B cell (primary cell): ENCODE data around the gene TOMM40L. TPM values are rescaled to one million over a fixed set of nuclear protein-coding genes. Genes with fewer than 3 reads are reported as not detected.

Experiments
- ATAC-seq: fragments of 200-7000 bp; cut with Tn5 transposase; one replicate; pipeline ENCODE4 v1.10.0; 2021; ENCODE audit warnings: low read depth, mild to moderate bottlenecking, moderate number of reproducible peaks, moderate library complexity
- CTCF ChIA-PET: fragments of 350-600 bp; sonication (Branson Sonifier 250); formaldehyde crosslinking; loops from one replicate; lab custom pipeline; 2021; ENCODE audit warnings: antibody characterized with exemption, inconsistent platforms; lab: Charles Lee
- POLR2A ChIA-PET: fragments of 350-600 bp; sonication (Branson Sonifier 250); formaldehyde crosslinking; loops from one replicate; lab custom pipeline; 2021; ENCODE audit warnings: antibody characterized with exemption; lab: Charles Lee
- DNase-seq: peaks from one replicate; pipeline ENCODE4 v3.0.0; 2013
- H2AFZ ChIP-seq: 2 replicates; pipeline ENCODE4 v1.6.1; 2012; ENCODE audit warnings: mild to moderate bottlenecking, low read depth, low read length; ENCODE audit not compliant: insufficient read depth, poor library complexity, severe bottlenecking
- H3K27ac ChIP-seq, 2 donors: 1 replicate in 1 of 2; 2 replicates in 1 of 2; pipeline ENCODE4 v1.5.1; 2012 to 2013; ENCODE audit warnings: low read length in 2 of 2, mild to moderate bottlenecking in 2 of 2, moderate library complexity in 1 of 2
- H3K27me3 ChIP-seq, 4 experiments: fragments of 200-600 bp in 1 of 4; sonication (generic) in 1 of 4; replicated peaks in 1 of 4; 1 replicate in 2 of 4; 2 replicates in 2 of 4; pipeline versions ENCODE4 v1.6.1 to v1.7.0; 2013 to 2016; ENCODE audit warnings: low read length in 3 of 4, mild to moderate bottlenecking in 2 of 4, mixed read lengths in 1 of 4, moderate library complexity in 1 of 4; ENCODE audit not compliant: insufficient read depth in 4 of 4, control insufficient read depth in 3 of 4; ENCODE audit errors: control extremely low read depth in 1 of 4
- H3K36me3 ChIP-seq, 2 experiments: replicated peaks in 1 of 2; 1 replicate in 1 of 2; 2 replicates in 1 of 2; pipeline versions ENCODE4 v1.6.1 to v1.7.1; 2013; ENCODE audit warnings: low read length in 1 of 2; ENCODE audit not compliant: insufficient read depth in 2 of 2, control insufficient read depth in 1 of 2; ENCODE audit errors: control extremely low read depth in 1 of 2, extremely low read depth in 1 of 2
- H3K4me1 ChIP-seq, 2 donors: fragments of 200-600 bp in 1 of 2; sonication (generic) in 1 of 2; 1 replicate in 1 of 2; 2 replicates in 1 of 2; pipeline versions ENCODE4 v1.5.1 to v1.6.1; 2013 to 2017; ENCODE audit warnings: low read length in 2 of 2; ENCODE audit not compliant: control insufficient read depth in 2 of 2, insufficient read depth in 2 of 2
- H3K4me2 ChIP-seq: replicated peaks from 2 replicates; pipeline ENCODE3; 2012; ENCODE audit warnings: mild to moderate bottlenecking, low read depth, low read length; ENCODE audit not compliant: poor library complexity, severe bottlenecking
- H3K4me3 ChIP-seq, 5 experiments: fragments of 200-600 bp in 1 of 5; sonication (generic) in 1 of 5; 1 replicate in 3 of 5; 2 replicates in 2 of 5; pipeline versions ENCODE4 v1.5.1 to v1.7.0; 2011 to 2016; ENCODE audit warnings: low read length in 4 of 5, mild to moderate bottlenecking in 4 of 5, low read depth in 2 of 5, control low read depth in 1 of 5, moderate library complexity in 1 of 5; ENCODE audit not compliant: insufficient read depth in 1 of 5; ENCODE audit errors: control extremely low read depth in 1 of 5, extremely low read depth in 1 of 5
- H3K79me2 ChIP-seq: fragments of 200-600 bp; sonication (generic); one replicate; pipeline ENCODE4 v1.6.0; 2016; ENCODE audit warnings: low read length; ENCODE audit not compliant: control insufficient read depth, insufficient read depth
- H3K9ac ChIP-seq: fragments of 200-600 bp; sonication (generic); 2 replicates; pipeline ENCODE4 v1.6.1; 2017; ENCODE audit warnings: mild to moderate bottlenecking, low read length, moderate library complexity
- H3K9me3 ChIP-seq, 3 donors: one replicate each; pipeline versions ENCODE4 v1.6.1 to v1.7.1; 2013; ENCODE audit warnings: low read length in 2 of 3; ENCODE audit not compliant: control insufficient read depth in 2 of 3, insufficient read depth in 1 of 3; ENCODE audit errors: control extremely low read depth in 1 of 3
- H4K20me1 ChIP-seq: 2 replicates; pipeline ENCODE4 v1.6.0; 2012; ENCODE audit warnings: mild to moderate bottlenecking, low read length; ENCODE audit not compliant: insufficient read depth, control insufficient read depth, poor library complexity, severe bottlenecking
- H3K27ac Mint-ChIP-seq: one replicate; pipeline ENCODE4 v1.8.0; 2021; ENCODE audit warnings: mixed read lengths
- H3K27me3 Mint-ChIP-seq: one replicate; pipeline ENCODE4 v1.8.0; 2021; ENCODE audit warnings: mixed read lengths
- H3K4me1 Mint-ChIP-seq: one replicate; pipeline ENCODE4 v1.8.0; 2021; ENCODE audit warnings: mixed read lengths
- H3K4me3 Mint-ChIP-seq: one replicate; pipeline ENCODE4 v1.8.0; 2021; ENCODE audit warnings: mixed read lengths
- H3K9me3 Mint-ChIP-seq: one replicate; pipeline ENCODE4 v1.8.0; 2022; ENCODE audit warnings: mixed read lengths; ENCODE audit not compliant: insufficient read depth
- EZH2 ChIP-seq: IDR thresholded peaks from 2 replicates; pipeline ENCODE4 v1.6.1; 2012; ENCODE audit warnings: borderline replicate concordance, low read depth, mild to moderate bottlenecking, moderate library complexity, low read length; ENCODE audit not compliant: insufficient read depth, poor library complexity, severe bottlenecking
- WGBS: methylation state at CpG from one replicate; pipeline ENCODE4 v1.1.5; 2013; ENCODE audit warnings: missing lambda C conversion rate; ENCODE audit not compliant: insufficient coverage; 5-methylcytosine and 5-hydroxymethylcytosine counted together
- intact Hi-C: fragments of 100-400 bp; cut with micrococcal nuclease; formaldehyde crosslinking; loops from one replicate; pipeline ENCODE4 v1.10.0; 2022
- polyA plus RNA-seq: library from polyadenylated mRNA; depleted of rRNA; stranded (reverse); fragments of >200 nt; gene quantifications from 2 replicates; pipeline ENCODE4 v1.2.3, GENCODE V29; 2012
- total RNA-seq, 2 donors: library from RNA; stranded (reverse); fragments of 120-200 nt in 1 of 2; gene quantifications; 1 replicate in 1 of 2; 2 replicates in 1 of 2; pipeline versions ENCODE4 v1.2.3 to v1.2.4, GENCODE V29; 2013 to 2022
- TF ChIP-seq, protein P1 (sequence below): fragments of 200-600 bp; IDR thresholded peaks from one replicate; pipeline ENCODE4 v1.8.0; 2022; ENCODE audit warnings: antibody characterized with exemption, mild to moderate bottlenecking

The TOMM40L gene
- total and polyA plus RNA-seq, 2 donors (not counting 1 experiment from before 2014, with no cell fraction given): 6.5 to 9.2 TPM

GRCh38 chr1:161215076-161215475 lies 10.8 kb upstream of the TOMM40L start, which contains the start of gene FCER1G:
FCER1G (plus strand) TSS chr1:161215295; CDS start chr1:161215322, 27 bp downstream.
- Mint-ChIP-seq H3K4me1 (peaks cover 27% of the 10 kb centered on the region), H3K9me3 (no peaks in the 10 kb centered on the region), H3K27me3 (peaks cover 19% of the 10 kb centered on the region), H3K27ac (no peak within 1 kb of the TSS), H3K4me3 (no peak within 1 kb of the TSS)
- peaks cover 15 to 26% of the 10 kb centered on the region in 2 donors for H3K4me1 ChIP-seq
- H3K27me3 ChIP-seq: peaks cover 0 to 15% (median 11%) of the 10 kb centered on the region in 4 experiments
- peak within 1 kb of the TSS; percentile 26 for H3K4me2 ChIP-seq
- H3K9ac ChIP-seq: no peak within 1 kb of the TSS
- peak; percentile 23 for DNase-seq
- H2AFZ ChIP-seq: no peak within 1 kb of the TSS
- ChIA-PET CTCF (interaction anchor here (1.9 to 3.4 kb wide), 2 partner anchors 11 to 166 kb away, joined by 4 to 19 read pairs; partner anchors contain the start of gene TOMM40L), POLR2A (interaction anchor here (0.7 to 1.1 kb wide), 3 partner anchors 10 to 512 kb away, joined by 3 to 7 read pairs (median 5); partner anchors contain the start of gene TOMM40L)
- no peak within 1 kb of the TSS for H3K27ac ChIP-seq
- peaks cover 8 to 45% of the 10 kb centered on the region in 2 experiments for H3K36me3 ChIP-seq
- no peaks in the 10 kb centered on the region for H4K20me1 ChIP-seq
- no peaks in the 10 kb centered on the region for H3K9me3 ChIP-seq
- no peak for ATAC-seq
- no peaks in the 10 kb centered on the region for H3K79me2 ChIP-seq
- TF ChIP-seq EZH2: no peak
- TF ChIP-seq, protein P1, sequence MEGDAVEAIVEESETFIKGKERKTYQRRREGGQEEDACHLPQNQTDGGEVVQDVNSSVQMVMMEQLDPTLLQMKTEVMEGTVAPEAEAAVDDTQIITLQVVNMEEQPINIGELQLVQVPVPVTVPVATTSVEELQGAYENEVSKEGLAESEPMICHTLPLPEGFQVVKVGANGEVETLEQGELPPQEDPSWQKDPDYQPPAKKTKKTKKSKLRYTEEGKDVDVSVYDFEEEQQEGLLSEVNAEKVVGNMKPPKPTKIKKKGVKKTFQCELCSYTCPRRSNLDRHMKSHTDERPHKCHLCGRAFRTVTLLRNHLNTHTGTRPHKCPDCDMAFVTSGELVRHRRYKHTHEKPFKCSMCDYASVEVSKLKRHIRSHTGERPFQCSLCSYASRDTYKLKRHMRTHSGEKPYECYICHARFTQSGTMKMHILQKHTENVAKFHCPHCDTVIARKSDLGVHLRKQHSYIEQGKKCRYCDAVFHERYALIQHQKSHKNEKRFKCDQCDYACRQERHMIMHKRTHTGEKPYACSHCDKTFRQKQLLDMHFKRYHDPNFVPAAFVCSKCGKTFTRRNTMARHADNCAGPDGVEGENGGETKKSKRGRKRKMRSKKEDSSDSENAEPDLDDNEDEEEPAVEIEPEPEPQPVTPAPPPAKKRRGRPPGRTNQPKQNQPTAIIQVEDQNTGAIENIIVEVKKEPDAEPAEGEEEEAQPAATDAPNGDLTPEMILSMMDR: no peak
- peak within 1 kb of the TSS in 1 of 5 experiments; percentile 40 for H3K4me3 ChIP-seq
- 30% methylated on average over 8 of the region's 10 CpGs for WGBS
- intact Hi-C loops: no loop called here
